Activated T-helper 17 cell treated with anti-CD3 and anti-CD28 coated beads, Interleukin-2, amount 50 U/mL, for 72 hours (primary cell): ENCODE measurements around the gene TFPI. TPM values are rescaled to one million over a fixed set of nuclear protein-coding genes. Genes with fewer than 3 reads are reported as not detected.
"Not testable (repeated sequence)": the region's sequence is repeated elsewhere in the genome, so short reads cannot be mapped to it uniquely, and the experiment has no call there.

Experiments
- ATAC-seq: fragments of 150-1000 bp; cut with Tn5 transposase; replicated peaks from 2 replicates; pipeline ENCODE4 v1.10.0; 2021; ENCODE audit warnings: mild to moderate bottlenecking, moderate library complexity
- H3K27ac Mint-ChIP-seq: one replicate; pipeline ENCODE4 v1.8.0; 2022; ENCODE audit warnings: mixed read lengths
- H3K27me3 Mint-ChIP-seq: one replicate; pipeline ENCODE4 v1.8.0; 2022; ENCODE audit warnings: mixed read lengths
- H3K36me3 Mint-ChIP-seq: one replicate; pipeline ENCODE4 v1.8.0; 2022; ENCODE audit warnings: low read depth, mild to moderate bottlenecking, mixed read lengths
- H3K4me1 Mint-ChIP-seq: one replicate; pipeline ENCODE4 v1.8.0; 2022; ENCODE audit warnings: mixed read lengths
- H3K4me3 Mint-ChIP-seq: one replicate; pipeline ENCODE4 v1.8.0; 2022; ENCODE audit warnings: mild to moderate bottlenecking, mixed read lengths
- H3K9me3 Mint-ChIP-seq: one replicate; pipeline ENCODE4 v1.8.0; 2022; ENCODE audit warnings: mixed read lengths
- total RNA-seq, 2 donors: library from RNA; stranded (reverse); gene quantifications; one replicate each; pipeline ENCODE4 v1.2.3, GENCODE V29; 2022

TFPI gene
- total RNA-seq, 2 donors from 2014 or later: 0.13 to 0.30 TPM

GRCh38 chr2:187526792-187527191 is 27.4 kb downstream of the TFPI start:
- H3K27ac Mint-ChIP-seq: no peak overlapping the region
- no peaks in the 10 kb centered on the region for H3K36me3 Mint-ChIP-seq
- no peaks in the 10 kb centered on the region for H3K9me3 Mint-ChIP-seq
- no peaks in the 10 kb centered on the region for H3K27me3 Mint-ChIP-seq
- no peaks in the 10 kb centered on the region for H3K4me1 Mint-ChIP-seq
- H3K4me3 Mint-ChIP-seq: no peak overlapping the region
- ATAC-seq: no peak

GRCh38 chr2:187525163-187525900 is 28.9 kb downstream of the TFPI start:
- Mint-ChIP-seq H3K4me1 (no peaks in the 10 kb centered on the region), H3K27ac (no peak overlapping the region), H3K4me3 (no peak overlapping the region), H3K27me3 (no peaks in the 10 kb centered on the region), H3K36me3 (no peaks in the 10 kb centered on the region), H3K9me3 (no peaks in the 10 kb centered on the region)
- no peak for ATAC-seq

- ATAC-seq: no peak
- Mint-ChIP-seq H3K27ac (no peak overlapping the region), H3K36me3 (no peaks in the 10 kb centered on the region), H3K4me3 (no peak overlapping the region), H3K9me3 (no peaks in the 10 kb centered on the region), H3K27me3 (no peaks in the 10 kb centered on the region), H3K4me1 (no peaks in the 10 kb centered on the region)
Observed at GRCh38 chr2:187523325-187523724, 30.9 kb downstream of the TFPI start.

GRCh38 chr2:187520121-187520624 is 34.1 kb downstream of the TFPI start:
- no peak for ATAC-seq
- Mint-ChIP-seq H3K9me3 (peaks cover 4% of the 10 kb centered on the region), H3K27me3 (no peaks in the 10 kb centered on the region), H3K27ac (no peak overlapping the region), H3K36me3 (no peaks in the 10 kb centered on the region), H3K4me3 (no peak overlapping the region), H3K4me1 (no peaks in the 10 kb centered on the region)

- no peak overlapping the region for H3K27ac Mint-ChIP-seq
- peaks cover 4% of the 10 kb centered on the region for H3K9me3 Mint-ChIP-seq
- no peak for ATAC-seq
- no peaks in the 10 kb centered on the region for H3K36me3 Mint-ChIP-seq
- H3K4me3 Mint-ChIP-seq: no peak overlapping the region
- H3K4me1 Mint-ChIP-seq: no peaks in the 10 kb centered on the region
- no peaks in the 10 kb centered on the region for H3K27me3 Mint-ChIP-seq
Observed at GRCh38 chr2:187519419-187520120, 34.7 kb downstream of the TFPI start.

- not testable (repeated sequence) for H3K36me3 Mint-ChIP-seq
Observed at GRCh38 chr2:187517750-187518361, 36.4 kb downstream of the TFPI start.

GRCh38 chr2:187516630-187517510 is 37.4 kb downstream of the TFPI start:
- H3K27me3 Mint-ChIP-seq, H3K36me3 Mint-ChIP-seq, H3K27ac Mint-ChIP-seq, H3K4me3 Mint-ChIP-seq, H3K4me1 Mint-ChIP-seq, H3K9me3 Mint-ChIP-seq, ATAC-seq: not testable (repeated sequence)

More at GRCh38 chr2:187517750-187518361, 36.4 kb downstream of the TFPI start:
- H3K9me3 Mint-ChIP-seq, ATAC-seq, H3K27ac Mint-ChIP-seq, H3K4me3 Mint-ChIP-seq, H3K27me3 Mint-ChIP-seq, H3K4me1 Mint-ChIP-seq: not testable (repeated sequence)

- H3K27ac Mint-ChIP-seq: no peak overlapping the region
- no peaks in the 10 kb centered on the region for H3K4me1 Mint-ChIP-seq
- no peaks in the 10 kb centered on the region for H3K36me3 Mint-ChIP-seq
- ATAC-seq: no peak
- peaks cover 8% of the 10 kb centered on the region for H3K9me3 Mint-ChIP-seq
- peaks cover 10% of the 10 kb centered on the region for H3K27me3 Mint-ChIP-seq
- H3K4me3 Mint-ChIP-seq: no peak overlapping the region
Observed at GRCh38 chr2:187514930-187515329, 39.3 kb downstream of the TFPI start.

- H3K4me1 Mint-ChIP-seq, H3K36me3 Mint-ChIP-seq, H3K27ac Mint-ChIP-seq, ATAC-seq, H3K4me3 Mint-ChIP-seq, H3K9me3 Mint-ChIP-seq: not testable (repeated sequence)
- peaks cover 14% of the 10 kb centered on the region for H3K27me3 Mint-ChIP-seq
Observed at GRCh38 chr2:187514235-187514829, 39.9 kb downstream of the TFPI start.

- not testable (repeated sequence) for ATAC-seq, H3K27ac Mint-ChIP-seq, H3K4me1 Mint-ChIP-seq, H3K9me3 Mint-ChIP-seq, H3K36me3 Mint-ChIP-seq, H3K4me3 Mint-ChIP-seq
- peaks cover 14% of the 10 kb centered on the region for H3K27me3 Mint-ChIP-seq
Observed at GRCh38 chr2:187513460-187514234, 40.6 kb downstream of the TFPI start.

- Mint-ChIP-seq H3K36me3 (no peaks in the 10 kb centered on the region), H3K4me3 (no peak overlapping the region), H3K27ac (no peak overlapping the region)
Observed at GRCh38 chr2:187511356-187512315, 42.6 kb downstream of the TFPI start.

More at GRCh38 chr2:187511356-187512315, 42.6 kb downstream of the TFPI start:
- Mint-ChIP-seq H3K4me1 (no peaks in the 10 kb centered on the region), H3K27me3 (peaks cover 14% of the 10 kb centered on the region), H3K9me3 (peaks cover 4% of the 10 kb centered on the region)
- no peak for ATAC-seq
